IMR-90 (cell line): ENCODE results near the gene ZDHHC4. TPM values are rescaled to one million over a fixed set of nuclear protein-coding genes. Genes with fewer than 3 reads are reported as not detected.

ENCODE experiments used
- ATAC-seq: fragments of 200-7000 bp; cut with Tn5 transposase; 2 replicates; pipeline ENCODE4 v1.9.1; 2020; ENCODE audit warnings: low read depth, mild to moderate bottlenecking, moderate library complexity
- BruUV-seq: library from RNA; stranded (reverse); fragments of 400-500 nt; replicated peaks from 2 replicates; lab custom pipeline; 2021; lab: Mats Ljungman, UMichigan
- CTCF ChIA-PET: fragments of 300-600 bp; formaldehyde crosslinking; extraction: SDS; loops from one replicate; lab custom pipeline; 2021; ENCODE audit warnings: antibody characterized with exemption; lab: Yijun Ruan, JAX
- POLR2A ChIA-PET: fragments of 300-600 bp; sonication (Branson Sonifier 250); formaldehyde crosslinking; loops from one replicate; lab custom pipeline; 2022; ENCODE audit warnings: antibody characterized with exemption; ENCODE audit not compliant: unreplicated experiment; lab: Charles Lee
- DNase-seq: peaks from one replicate; pipeline ENCODE4 v3.0.0; 2013
- H2AFZ ChIP-seq: replicated peaks from 2 replicates; pipeline ENCODE3; 2013; ENCODE audit warnings: low read length, mild to moderate bottlenecking; ENCODE audit not compliant: poor library complexity
- H2AK5ac ChIP-seq: 2 replicates; pipeline ENCODE4 v1.6.1; 2013; ENCODE audit warnings: low read depth, low read length, inconsistent platforms
- H2AK9ac ChIP-seq: replicated peaks from 2 replicates; pipeline ENCODE3; 2013; ENCODE audit warnings: mild to moderate bottlenecking, low read depth, low read length, moderate library complexity; ENCODE audit not compliant: poor library complexity
- H2BK120ac ChIP-seq: 2 replicates; pipeline ENCODE4 v1.6.1; 2013; ENCODE audit warnings: low read depth, low read length, inconsistent platforms
- H2BK15ac ChIP-seq: 3 replicates; pipeline ENCODE4 v1.6.1; 2013; ENCODE audit warnings: low read depth, low read length, inconsistent platforms
- H2BK20ac ChIP-seq: 2 replicates; pipeline ENCODE4 v1.6.1; 2013; ENCODE audit warnings: low read depth, mild to moderate bottlenecking, inconsistent platforms, low read length, moderate library complexity
- H2BK5ac ChIP-seq: 2 replicates; pipeline ENCODE4 v1.6.1; 2013; ENCODE audit warnings: mild to moderate bottlenecking, low read depth, low read length, inconsistent platforms; ENCODE audit not compliant: poor library complexity, severe bottlenecking
- H3K14ac ChIP-seq: replicated peaks from 2 replicates; pipeline ENCODE4 v1.6.1; 2013; ENCODE audit warnings: low read depth, low read length, inconsistent platforms
- H3K18ac ChIP-seq: 2 replicates; pipeline ENCODE4 v1.6.1; 2013; ENCODE audit warnings: low read depth, low read length, control low read depth
- H3K23ac ChIP-seq: 2 replicates; pipeline ENCODE4 v1.6.1; 2013; ENCODE audit warnings: low read depth, low read length, inconsistent platforms
- H3K27ac ChIP-seq: 2 replicates; pipeline ENCODE4 v1.5.1; 2013; ENCODE audit warnings: mild to moderate bottlenecking, control low read depth, low read length; ENCODE audit not compliant: insufficient read depth
- H3K27me3 ChIP-seq: 2 replicates; pipeline ENCODE4 v1.6.1; 2013; ENCODE audit warnings: low read length; ENCODE audit not compliant: control insufficient read depth, insufficient read depth
- H3K36me3 ChIP-seq: 2 replicates; pipeline ENCODE4 v1.6.1; 2013; ENCODE audit warnings: low read length, mixed read lengths; ENCODE audit not compliant: control insufficient read depth, insufficient read depth
- H3K4ac ChIP-seq: 2 replicates; pipeline ENCODE4 v1.6.1; 2013; ENCODE audit warnings: low read depth, low read length, inconsistent platforms
- H3K4me1 ChIP-seq: 2 replicates; pipeline ENCODE4 v1.6.1; 2013; ENCODE audit warnings: low read length, mixed read lengths; ENCODE audit not compliant: control insufficient read depth, insufficient read depth
- H3K4me2 ChIP-seq: 2 replicates; pipeline ENCODE4 v1.6.1; 2013; ENCODE audit warnings: low read depth, mild to moderate bottlenecking, control low read depth, low read length, moderate library complexity
- H3K4me3 ChIP-seq: 2 replicates; pipeline ENCODE4 v1.5.1; 2013; ENCODE audit warnings: low read depth, mild to moderate bottlenecking, control low read depth, low read length, moderate library complexity; ENCODE audit not compliant: insufficient read depth
- H3K56ac ChIP-seq: 2 replicates; pipeline ENCODE4 v1.6.1; 2013; ENCODE audit warnings: low read length, inconsistent platforms; ENCODE audit not compliant: insufficient read depth; ENCODE audit errors: extremely low read depth
- H3K79me1 ChIP-seq, 2 experiments: 2 replicates each; pipeline ENCODE4 v1.6.1; 2013; ENCODE audit warnings: low read length in 2 of 2, inconsistent platforms in 1 of 2, low read depth in 1 of 2
- H3K9ac ChIP-seq: 2 replicates; pipeline ENCODE4 v1.6.1; 2013; ENCODE audit warnings: low read depth, low read length, control low read depth
- H3K9me1 ChIP-seq: 2 replicates; pipeline ENCODE4 v1.6.1; 2013; ENCODE audit warnings: low read length, inconsistent platforms; ENCODE audit not compliant: insufficient read depth
- H3K9me3 ChIP-seq: 2 replicates; pipeline ENCODE4 v1.6.1; 2013; ENCODE audit warnings: low read length; ENCODE audit not compliant: control insufficient read depth, insufficient read depth
- H4K20me1 ChIP-seq: 2 replicates; pipeline ENCODE4 v1.6.1; 2013; ENCODE audit warnings: low read length, inconsistent platforms; ENCODE audit not compliant: insufficient read depth
- H4K5ac ChIP-seq: 2 replicates; pipeline ENCODE4 v1.6.1; 2013; ENCODE audit warnings: mild to moderate bottlenecking, low read depth, low read length, control low read depth
- H4K8ac ChIP-seq, 2 experiments: 2 replicates each; pipeline ENCODE4 v1.6.1; 2013; ENCODE audit warnings: low read depth in 2 of 2, low read length in 2 of 2, control low read depth in 1 of 2, inconsistent platforms in 1 of 2
- H4K91ac ChIP-seq: 2 replicates; pipeline ENCODE4 v1.6.1; 2013; ENCODE audit warnings: low read depth, low read length, inconsistent platforms; ENCODE audit not compliant: insufficient read depth
- CHD1 ChIP-seq: IDR thresholded peaks from 2 replicates; pipeline ENCODE4 v1.6.1; 2012; ENCODE audit warnings: low read depth, low read length, improper control_type of control experiment
- FOS ChIP-seq: fragments of 150-350 bp; IDR thresholded peaks from 2 replicates; pipeline ENCODE4 v1.6.1; 2016; ENCODE audit warnings: low read depth, low read length
- POLR2A ChIP-seq: IDR thresholded peaks from 2 replicates; pipeline ENCODE4 v1.6.1; 2012; ENCODE audit warnings: mild to moderate bottlenecking, low read depth, low read length
- RCOR1 ChIP-seq: IDR thresholded peaks from 2 replicates; pipeline ENCODE4 v1.6.1; 2012; ENCODE audit warnings: mild to moderate bottlenecking, low read length, improper control_type of control experiment; ENCODE audit not compliant: insufficient replicate concordance
- RFX5 ChIP-seq: IDR thresholded peaks from 2 replicates; pipeline ENCODE4 v1.8.0; 2012; ENCODE audit warnings: low read depth, mild to moderate bottlenecking, low read length, moderate library complexity
- SMC3 ChIP-seq: fragments of 150-350 bp; IDR thresholded peaks from 2 replicates; pipeline ENCODE4 v1.6.1; 2016; ENCODE audit warnings: low read depth, mild to moderate bottlenecking, antibody characterized with exemption, low read length, moderate library complexity
- USF2 ChIP-seq: fragments of 150-350 bp; IDR thresholded peaks from 2 replicates; pipeline ENCODE4 v1.6.1; 2017; ENCODE audit warnings: mild to moderate bottlenecking, antibody characterized with exemption, low read length, low read depth
- WGBS, 2 experiments: methylation state at CpG; one replicate each; pipeline versions ENCODE4 v1.1.5 to v1.1.7; 2013; ENCODE audit warnings: missing lambda C conversion rate in 2 of 2; ENCODE audit not compliant: insufficient read length in 1 of 2; ENCODE audit errors: extremely low coverage in 2 of 2; 5-methylcytosine and 5-hydroxymethylcytosine counted together
- dilution Hi-C: fragments of 300-500 bp; cut with HindIII; formaldehyde crosslinking; loops from one replicate; pipeline ENCODE4 v1.14.3; 2018; ENCODE audit warnings: low sequenced_read_pairs; ENCODE audit not compliant: unreplicated experiment
- in situ Hi-C: fragments of 300-500 bp; cut with MboI; formaldehyde crosslinking; loops from 3 replicates; pipeline ENCODE4 v1.14.3; 2019; ENCODE audit warnings: low sequenced_read_pairs, inconsistent platforms, mixed read lengths
- intact Hi-C: fragments of 100-400 bp; cut with micrococcal nuclease; formaldehyde crosslinking; loops from 2 replicates; pipeline ENCODE4 v1.10.0; 2022
- polyA plus RNA-seq, 3 experiments: library from polyadenylated mRNA; depleted of rRNA; stranded (reverse); fragments of >200 nt; gene quantifications; 2 replicates each; pipeline ENCODE4 v1.2.3, GENCODE V29; 2012; ENCODE audit warnings: low replicate concordance in 1 of 3
- total RNA-seq: library from RNA; depleted of rRNA; stranded (reverse); fragments of >200 nt; gene quantifications from 2 replicates; pipeline ENCODE4 v1.2.3, GENCODE V29; 2012
- TF ChIP-seq, protein P1 (sequence below): fragments of 150-350 bp; IDR thresholded peaks from 2 replicates; pipeline ENCODE4 v1.6.1; 2016; ENCODE audit warnings: low read depth, mild to moderate bottlenecking, low read length, moderate library complexity, borderline replicate concordance
- TF ChIP-seq, protein P2 (sequence below): conservative IDR thresholded peaks from 2 replicates; pipeline ENCODE4 v1.5.1; 2012; ENCODE audit warnings: mild to moderate bottlenecking, low read depth, low read length, improper control_type of control experiment

Gene ZDHHC4
- total and polyA plus RNA-seq, 2 of the 4 experiments (the other 2 are of a cell fraction) = 43.9 to 58.3 TPM

- Histone ChIP-seq H2BK15ac (no peak overlapping the region), H2BK5ac (no peak overlapping the region), H3K27ac (no peak overlapping the region), H3K27me3 (peaks cover 5% of the 10 kb centered on the region; the same call in 1 of the 2 replicates), H4K5ac (no peak overlapping the region), H2AK5ac (no peak overlapping the region), H3K4me2 (no peak overlapping the region), H3K4me1 (no peaks in the 10 kb centered on the region), H3K14ac (no peak overlapping the region), H4K91ac (no peak overlapping the region), H2BK20ac (no peak overlapping the region), H3K9ac (no peak overlapping the region), H3K4ac (no peak overlapping the region), H2BK120ac (no peak overlapping the region), H3K79me1 (no peaks in the 10 kb centered on the region), H3K18ac (no peak overlapping the region), H4K8ac (no peak overlapping the region), H3K9me1 (no peaks in the 10 kb centered on the region), H3K9me3 (no peaks in the 10 kb centered on the region), H2AK9ac (no peak overlapping the region), H3K23ac (no peak overlapping the region), H3K4me3 (no peak overlapping the region), H4K20me1 (no peaks in the 10 kb centered on the region), H2AFZ (peak overlapping the region; percentile 26), H3K36me3 (no peaks in the 10 kb centered on the region), H3K56ac (no peak overlapping the region)
- WGBS, 2 experiments = 78% methylated on average over 4 of the region's 7 CpGs; no CpG with 5 or more reads in 1 of the 2 experiments
- TF ChIP-seq RCOR1 = no peak
- TF ChIP-seq, protein P1, sequence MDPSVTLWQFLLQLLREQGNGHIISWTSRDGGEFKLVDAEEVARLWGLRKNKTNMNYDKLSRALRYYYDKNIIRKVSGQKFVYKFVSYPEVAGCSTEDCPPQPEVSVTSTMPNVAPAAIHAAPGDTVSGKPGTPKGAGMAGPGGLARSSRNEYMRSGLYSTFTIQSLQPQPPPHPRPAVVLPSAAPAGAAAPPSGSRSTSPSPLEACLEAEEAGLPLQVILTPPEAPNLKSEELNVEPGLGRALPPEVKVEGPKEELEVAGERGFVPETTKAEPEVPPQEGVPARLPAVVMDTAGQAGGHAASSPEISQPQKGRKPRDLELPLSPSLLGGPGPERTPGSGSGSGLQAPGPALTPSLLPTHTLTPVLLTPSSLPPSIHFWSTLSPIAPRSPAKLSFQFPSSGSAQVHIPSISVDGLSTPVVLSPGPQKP = no peak
- TF ChIP-seq FOS = no peak
- TF ChIP-seq POLR2A = no peak
- TF ChIP-seq RFX5 = no peak
- TF ChIP-seq CHD1 = no peak
- no peak for TF ChIP-seq SMC3
- no peak for TF ChIP-seq USF2
- TF ChIP-seq, protein P2, sequence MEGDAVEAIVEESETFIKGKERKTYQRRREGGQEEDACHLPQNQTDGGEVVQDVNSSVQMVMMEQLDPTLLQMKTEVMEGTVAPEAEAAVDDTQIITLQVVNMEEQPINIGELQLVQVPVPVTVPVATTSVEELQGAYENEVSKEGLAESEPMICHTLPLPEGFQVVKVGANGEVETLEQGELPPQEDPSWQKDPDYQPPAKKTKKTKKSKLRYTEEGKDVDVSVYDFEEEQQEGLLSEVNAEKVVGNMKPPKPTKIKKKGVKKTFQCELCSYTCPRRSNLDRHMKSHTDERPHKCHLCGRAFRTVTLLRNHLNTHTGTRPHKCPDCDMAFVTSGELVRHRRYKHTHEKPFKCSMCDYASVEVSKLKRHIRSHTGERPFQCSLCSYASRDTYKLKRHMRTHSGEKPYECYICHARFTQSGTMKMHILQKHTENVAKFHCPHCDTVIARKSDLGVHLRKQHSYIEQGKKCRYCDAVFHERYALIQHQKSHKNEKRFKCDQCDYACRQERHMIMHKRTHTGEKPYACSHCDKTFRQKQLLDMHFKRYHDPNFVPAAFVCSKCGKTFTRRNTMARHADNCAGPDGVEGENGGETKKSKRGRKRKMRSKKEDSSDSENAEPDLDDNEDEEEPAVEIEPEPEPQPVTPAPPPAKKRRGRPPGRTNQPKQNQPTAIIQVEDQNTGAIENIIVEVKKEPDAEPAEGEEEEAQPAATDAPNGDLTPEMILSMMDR = no peak
- ChIA-PET CTCF (interaction anchor here (0.6 to 0.7 kb wide), 2 partner anchors 428 to 690 kb away, joined by 3 read pairs; no protein-coding TSS in a partner anchor), POLR2A (no interaction called here)
- dilution Hi-C loops = no loop called here
- no peak for DNase-seq
- in situ Hi-C loops = no loop called here
- ATAC-seq = no peak
- BruUV-seq = no TSS peak
- intact Hi-C loops = no loop called here
Observed at GRCh38 chr7:6554848-6555247, 22.4 kb upstream of the ZDHHC4 start.
